GM18951 (cell line): Measurements from ENCODE around the gene AP5S1.
"Not testable (repeated sequence)": the region's sequence is repeated elsewhere in the genome, so short reads cannot be mapped to it uniquely, and the experiment has no call there.

ENCODE experiments used
- POLR2A ChIP-seq: IDR thresholded peaks from 4 replicates; pipeline ENCODE4 v1.6.1; 2011; ENCODE audit warnings: mild to moderate bottlenecking; ENCODE audit not compliant: insufficient read length, insufficient read depth; ENCODE audit errors: extremely low read depth
- in situ Hi-C: fragments of 300-500 bp; cut with MboI; formaldehyde crosslinking; loops from one replicate; pipeline ENCODE4 v1.12.0; 2022; ENCODE audit warnings: low sequenced_read_pairs, mixed read lengths, inconsistent platforms; ENCODE audit not compliant: unreplicated experiment

AP5S1 gene

GRCh38 chr20:3825526-3825925 is 5.2 kb downstream of the AP5S1 start:
- no peak for TF ChIP-seq POLR2A
- in situ Hi-C loops, result no loop called here

- TF ChIP-seq POLR2A, result no peak
- in situ Hi-C loops, result no loop called here
These were observed 6.1 kb downstream of the AP5S1 start for GRCh38 chr20:3826420-3826819.

- TF ChIP-seq POLR2A, result no peak
- in situ Hi-C loops, result no loop called here
These were observed 8.5 kb downstream of the AP5S1 start for GRCh38 chr20:3828798-3829197.

GRCh38 chr20:3829891-3830290 is 9.5 kb downstream of the AP5S1 start:
- in situ Hi-C loops, result not testable (repeated sequence)

GRCh38 chr20:3836132-3836531 is 15.8 kb downstream of the AP5S1 start:
- in situ Hi-C loops, result no loop called here
- no peak for TF ChIP-seq POLR2A

- no peak for TF ChIP-seq POLR2A
- in situ Hi-C loops, result no loop called here
These were observed 19.0 kb downstream of the AP5S1 start for GRCh38 chr20:3839328-3839727.

GRCh38 chr20:3840201-3840600 is 19.9 kb downstream of the AP5S1 start:
- in situ Hi-C loops, result not testable (repeated sequence)

- no peak for TF ChIP-seq POLR2A
These were observed 22.1 kb downstream of the AP5S1 start for GRCh38 chr20:3842348-3842930.

GRCh38 chr20:3843490-3843889 is 23.1 kb downstream of the AP5S1 start:
- TF ChIP-seq POLR2A, result no peak
- in situ Hi-C loops, result no loop called here

More at GRCh38 chr20:3842348-3842930, 22.1 kb downstream of the AP5S1 start:
- in situ Hi-C loops, result no loop called here

GRCh38 chr20:3843990-3844619 is 23.8 kb downstream of the AP5S1 start:
- in situ Hi-C loops, result not testable (repeated sequence)

GRCh38 chr20:3846378-3846739 is 26.0 kb downstream of the AP5S1 start:
- in situ Hi-C loops, result no loop called here
- no peak for TF ChIP-seq POLR2A

GRCh38 chr20:3846740-3847428 is 26.5 kb downstream of the AP5S1 start, which contains the start of gene MAVS:
TSS of gene MAVS (plus strand) at chr20:3846834. CDS start at chr20:3854625, 7,791 bp downstream.
- in situ Hi-C loops, result no loop called here
- TF ChIP-seq POLR2A, result peak; percentile 90

GRCh38 chr20:3847429-3847940 is 27.1 kb downstream of the AP5S1 start:
- TF ChIP-seq POLR2A, result no peak
- in situ Hi-C loops, result no loop called here

- TF ChIP-seq POLR2A, result no peak
- in situ Hi-C loops, result no loop called here
These were observed 28.2 kb downstream of the AP5S1 start for GRCh38 chr20:3848565-3848964.
